PFSK-1 (cell line): ENCODE data around the gene ZBTB9.

Source experiments
- POLR2AphosphoS5 ChIP-seq: IDR thresholded peaks from 2 replicates; pipeline ENCODE4 v1.6.1; 2012; ENCODE audit warnings: low read depth, mild to moderate bottlenecking, control low read depth, low read length, moderate library complexity
- TAF1 ChIP-seq: IDR thresholded peaks from 2 replicates; pipeline ENCODE4 v1.6.1; 2012; ENCODE audit warnings: low read length, control low read depth, borderline replicate concordance; ENCODE audit not compliant: insufficient read depth
- TF ChIP-seq, protein P1 (sequence below), 2 experiments: IDR thresholded peaks; 2 replicates each; pipeline versions ENCODE4 v1.6.1 to v1.8.0; 2011 to 2012; ENCODE audit warnings: low read depth in 2 of 2, low read length in 2 of 2, control low read depth in 1 of 2, inconsistent platforms in 1 of 2, mild to moderate bottlenecking in 1 of 2, moderate library complexity in 1 of 2; ENCODE audit not compliant: insufficient read depth in 1 of 2

DNA sequence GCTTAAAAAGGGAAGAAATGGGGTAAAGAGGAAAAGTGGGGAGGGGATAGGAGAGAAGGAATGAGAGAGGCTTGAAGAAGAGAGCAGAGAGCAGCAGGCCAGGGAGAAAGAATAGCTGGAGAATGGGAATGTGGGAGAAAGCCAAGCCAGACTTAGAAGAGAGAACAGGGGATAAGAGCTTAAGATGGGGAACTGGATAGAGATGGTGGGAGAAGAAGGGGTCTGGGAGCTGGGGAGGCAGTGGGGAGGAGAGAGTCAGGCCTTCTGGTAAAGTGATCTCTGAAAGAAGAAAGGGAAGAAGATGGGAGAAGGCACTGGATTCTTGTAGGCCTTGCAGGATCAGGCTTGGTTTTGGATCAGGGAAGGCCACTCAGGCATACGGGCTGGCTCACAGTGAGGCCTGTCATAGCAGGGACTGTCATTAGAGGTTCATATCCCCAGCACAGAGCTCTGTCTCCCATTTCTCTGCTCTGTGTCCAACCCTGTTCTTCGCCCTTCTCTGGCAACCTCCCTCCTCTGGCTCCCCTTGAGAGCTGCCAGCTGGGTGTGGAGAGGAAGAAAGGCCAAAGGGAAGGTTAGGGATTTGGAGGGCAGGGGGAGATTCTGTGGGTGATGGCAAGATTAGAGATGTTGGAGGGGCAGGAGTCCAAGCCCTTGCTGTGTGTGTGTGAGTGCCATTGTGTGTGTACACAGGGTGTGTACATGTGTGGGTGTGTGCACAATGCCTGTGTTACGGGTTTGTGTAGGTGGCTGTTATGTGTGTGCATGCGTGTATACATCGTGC, 25.2 kb upstream of the ZBTB9 start:
- TF ChIP-seq TAF1 (no peak), POLR2AphosphoS5 (no peak)
- TF ChIP-seq, protein P1, sequence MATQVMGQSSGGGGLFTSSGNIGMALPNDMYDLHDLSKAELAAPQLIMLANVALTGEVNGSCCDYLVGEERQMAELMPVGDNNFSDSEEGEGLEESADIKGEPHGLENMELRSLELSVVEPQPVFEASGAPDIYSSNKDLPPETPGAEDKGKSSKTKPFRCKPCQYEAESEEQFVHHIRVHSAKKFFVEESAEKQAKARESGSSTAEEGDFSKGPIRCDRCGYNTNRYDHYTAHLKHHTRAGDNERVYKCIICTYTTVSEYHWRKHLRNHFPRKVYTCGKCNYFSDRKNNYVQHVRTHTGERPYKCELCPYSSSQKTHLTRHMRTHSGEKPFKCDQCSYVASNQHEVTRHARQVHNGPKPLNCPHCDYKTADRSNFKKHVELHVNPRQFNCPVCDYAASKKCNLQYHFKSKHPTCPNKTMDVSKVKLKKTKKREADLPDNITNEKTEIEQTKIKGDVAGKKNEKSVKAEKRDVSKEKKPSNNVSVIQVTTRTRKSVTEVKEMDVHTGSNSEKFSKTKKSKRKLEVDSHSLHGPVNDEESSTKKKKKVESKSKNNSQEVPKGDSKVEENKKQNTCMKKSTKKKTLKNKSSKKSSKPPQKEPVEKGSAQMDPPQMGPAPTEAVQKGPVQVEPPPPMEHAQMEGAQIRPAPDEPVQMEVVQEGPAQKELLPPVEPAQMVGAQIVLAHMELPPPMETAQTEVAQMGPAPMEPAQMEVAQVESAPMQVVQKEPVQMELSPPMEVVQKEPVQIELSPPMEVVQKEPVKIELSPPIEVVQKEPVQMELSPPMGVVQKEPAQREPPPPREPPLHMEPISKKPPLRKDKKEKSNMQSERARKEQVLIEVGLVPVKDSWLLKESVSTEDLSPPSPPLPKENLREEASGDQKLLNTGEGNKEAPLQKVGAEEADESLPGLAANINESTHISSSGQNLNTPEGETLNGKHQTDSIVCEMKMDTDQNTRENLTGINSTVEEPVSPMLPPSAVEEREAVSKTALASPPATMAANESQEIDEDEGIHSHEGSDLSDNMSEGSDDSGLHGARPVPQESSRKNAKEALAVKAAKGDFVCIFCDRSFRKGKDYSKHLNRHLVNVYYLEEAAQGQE (IDR thresholded peaks at IDR 0.05; ENCODE audit: insufficient read depth in 1 of 2, low read depth in 2 of 2, low read length in 2 of 2) = no peak
